A549 (cell line): ENCODE data around the gene PDE4D. TPM values are rescaled to one million over a fixed set of nuclear protein-coding genes. Genes with fewer than 3 reads are reported as not detected.

Experiments used
- ATAC-seq, 2 experiments: fragments of 200-7000 bp in 1 of 2; fragments of >200 bp in 1 of 2; cut with Nextera tagmentation in 1 of 2; cut with Tn5 transposase in 1 of 2; 3 replicates each; pipeline versions ENCODE4 v1.8.0 to v1.9.1; 2018 to 2020; ENCODE audit warnings: mild to moderate bottlenecking in 1 of 2, moderate library complexity in 1 of 2
- CTCF ChIA-PET: fragments of 300-600 bp; sonication (Branson Sonifier 250); formaldehyde crosslinking; extraction: SDS; loops from one replicate; lab custom pipeline; 2021; ENCODE audit warnings: antibody characterized with exemption, inconsistent platforms; lab: Yijun Ruan, JAX
- POLR2A ChIA-PET: fragments of 350-600 bp; formaldehyde crosslinking; extraction: SDS; loops from one replicate; lab custom pipeline; 2021; ENCODE audit warnings: antibody characterized with exemption, inconsistent platforms; lab: Yijun Ruan, JAX
- DNase-seq, 2 experiments: peaks; one replicate each; pipeline versions ENCODE4 v3.0.0 to v3.0.0-alpha.2; 2011 to 2016; ENCODE audit warnings: low read depth in 1 of 2, low spot score in 1 of 2
- FAIRE-seq: peaks from 2 replicates; lab custom pipeline; 2011; peaks lifted over from hg19 to GRCh38; lab: Jason Lieb, UNC
- H3K27ac ChIP-seq, 2 experiments: fragments of >200 bp; sonication (Bioruptor Twin); formaldehyde crosslinking; 3 replicates each; pipeline ENCODE4 v1.5.1; 2016 to 2017
- H3K4me1 ChIP-seq: fragments of >200 bp; sonication (Bioruptor Twin); formaldehyde crosslinking; 3 replicates; pipeline ENCODE4 v1.6.1; 2016
- H3K4me2 ChIP-seq: fragments of >200 bp; sonication (Bioruptor Twin); formaldehyde crosslinking; 3 replicates; pipeline ENCODE4 v1.6.1; 2016
- H3K4me3 ChIP-seq: fragments of >200 bp; sonication (Bioruptor Twin); formaldehyde crosslinking; 3 replicates; pipeline ENCODE4 v1.5.1; 2016
- H3K9me3 ChIP-seq: fragments of >200 bp; sonication (Bioruptor Twin); formaldehyde crosslinking; 3 replicates; pipeline ENCODE4 v1.6.1; 2016
- CBX2 ChIP-seq: fragments of 200-600 bp; sonication (generic); IDR thresholded peaks from 2 replicates; pipeline ENCODE4 v1.6.1; 2016; ENCODE audit warnings: low read depth, mild to moderate bottlenecking, borderline replicate concordance
- CBX8 ChIP-seq: fragments of 200-600 bp; sonication (generic); IDR thresholded peaks from 2 replicates; pipeline ENCODE4 v1.6.1; 2016
- CEBPB ChIP-seq, 2 experiments: fragments of >200 bp in 1 of 2; sonication (Bioruptor Twin) in 1 of 2; formaldehyde crosslinking in 1 of 2; IDR thresholded peaks; 2 replicates each; pipeline ENCODE4 v1.6.1; 2012 to 2016
- CHD4 ChIP-seq: fragments of 200-600 bp; sonication (generic); IDR thresholded peaks from 2 replicates; pipeline ENCODE4 v1.6.1; 2016; ENCODE audit warnings: antibody characterized with exemption, mild to moderate bottlenecking, borderline replicate concordance
- EHMT2 ChIP-seq: fragments of 200-600 bp; sonication (generic); IDR thresholded peaks from 2 replicates; pipeline ENCODE4 v1.6.1; 2016; ENCODE audit warnings: antibody characterized with exemption, low read depth, mild to moderate bottlenecking, moderate library complexity
- EP300 ChIP-seq, 2 experiments: fragments of >200 bp; sonication (Bioruptor Twin); formaldehyde crosslinking; IDR thresholded peaks; 2 replicates in 1 of 2; 3 replicates in 1 of 2; pipeline ENCODE4 v1.6.1; 2016 to 2017
- ESRRA ChIP-seq: fragments of 150-350 bp; IDR thresholded peaks from 2 replicates; pipeline ENCODE4 v1.6.1; 2014; ENCODE audit warnings: mild to moderate bottlenecking, low read length, borderline replicate concordance
- FOSB ChIP-seq: fragments of 250-450 bp; sonication (Bioruptor Pico); IDR thresholded peaks from 2 replicates; pipeline ENCODE4 v1.5.0; 2020; ENCODE audit warnings: mild to moderate bottlenecking, moderate library complexity
- FOSL2 ChIP-seq, 2 experiments: fragments of 450-650 bp in 1 of 2; fragments of >200 bp in 1 of 2; sonication (Bioruptor Twin) in 1 of 2; formaldehyde crosslinking; IDR thresholded peaks; 2 replicates each; pipeline versions ENCODE4 v1.5.0 to v1.6.1; 2016 to 2020; ENCODE audit warnings: mild to moderate bottlenecking in 1 of 2, moderate library complexity in 1 of 2
- FOXS1 ChIP-seq: fragments of 250-450 bp; sonication (Bioruptor Pico); IDR thresholded peaks from 2 replicates; pipeline ENCODE4 v1.5.0; 2020; ENCODE audit warnings: mild to moderate bottlenecking, moderate library complexity
- GATA3 ChIP-seq: IDR thresholded peaks from 2 replicates; pipeline ENCODE4 v1.6.1; 2012; ENCODE audit warnings: borderline replicate concordance
- HOXB13 ChIP-seq: fragments of 250-450 bp; sonication (Bioruptor Pico); IDR thresholded peaks from 2 replicates; pipeline ENCODE4 v1.5.0; 2020; ENCODE audit warnings: low read depth, mild to moderate bottlenecking, moderate library complexity
- HOXB5 ChIP-seq: fragments of 250-450 bp; sonication (Bioruptor Pico); IDR thresholded peaks from 2 replicates; pipeline ENCODE4 v1.5.0; 2020; ENCODE audit warnings: mild to moderate bottlenecking, moderate library complexity
- JUN ChIP-seq, 2 experiments: fragments of >200 bp; sonication (Bioruptor Twin); formaldehyde crosslinking; IDR thresholded peaks; 2 replicates in 1 of 2; 3 replicates in 1 of 2; pipeline ENCODE4 v1.6.1; 2016 to 2017
- KDM1A ChIP-seq: fragments of 200-600 bp; sonication (generic); IDR thresholded peaks from 2 replicates; pipeline ENCODE4 v1.6.1; 2016; ENCODE audit warnings: low read depth, mild to moderate bottlenecking
- NPAS2 ChIP-seq: fragments of 250-450 bp; sonication (Bioruptor Pico); IDR thresholded peaks from 2 replicates; pipeline ENCODE4 v1.8.0; 2022; ENCODE audit warnings: mild to moderate bottlenecking, moderate library complexity, borderline replicate concordance
- PHF8 ChIP-seq: fragments of 200-600 bp; sonication (generic); IDR thresholded peaks from 2 replicates; pipeline ENCODE4 v1.6.1; 2016; ENCODE audit warnings: low read depth, mild to moderate bottlenecking, antibody characterized with exemption, moderate library complexity, borderline replicate concordance
- POLR2A ChIP-seq: IDR thresholded peaks from 2 replicates; pipeline ENCODE4 v1.6.1; 2012; ENCODE audit warnings: mild to moderate bottlenecking, low read length
- POLR2AphosphoS2 ChIP-seq: conservative IDR thresholded peaks from 2 replicates; pipeline ENCODE4 v1.6.1; 2012; ENCODE audit warnings: low read length, improper control_type of control experiment, inconsistent platforms
- RAD21 ChIP-seq, 2 experiments: fragments of >200 bp in 1 of 2; sonication (Bioruptor Twin) in 1 of 2; formaldehyde crosslinking in 1 of 2; IDR thresholded peaks in 1 of 2; conservative IDR thresholded peaks in 1 of 2; 2 replicates in 1 of 2; 3 replicates in 1 of 2; pipeline ENCODE4 v1.6.1; 2012 to 2018; ENCODE audit warnings: inconsistent platforms in 1 of 2
- SMC3 ChIP-seq: fragments of >200 bp; sonication (Bioruptor Twin); formaldehyde crosslinking; IDR thresholded peaks from 3 replicates; pipeline ENCODE4 v1.6.1; 2018; ENCODE audit warnings: inconsistent platforms
- TP53 ChIP-seq: fragments of 250-450 bp; sonication (Bioruptor Pico); IDR thresholded peaks from 2 replicates; pipeline ENCODE4 v1.5.0; 2021; ENCODE audit warnings: mild to moderate bottlenecking, moderate library complexity
- ZNF302 ChIP-seq: fragments of 250-450 bp; sonication (Bioruptor Pico); IDR thresholded peaks from 2 replicates; pipeline ENCODE4 v1.9.0; 2021; ENCODE audit warnings: inconsistent platforms, mild to moderate bottlenecking, moderate library complexity
- ZSCAN20 ChIP-seq: fragments of 250-450 bp; sonication (Bioruptor Pico); IDR thresholded peaks from 2 replicates; pipeline ENCODE4 v1.8.0; 2022; ENCODE audit warnings: mild to moderate bottlenecking, moderate library complexity
- WGBS: methylation state at CpG from one replicate; pipeline ENCODE4 v1.1.6; 2017; ENCODE audit errors: missing lambda C conversion rate; 5-methylcytosine and 5-hydroxymethylcytosine counted together
- polyA plus RNA-seq, 4 experiments: library from polyadenylated mRNA; depleted of rRNA in 3 of 4; stranded (reverse); fragments of >200 nt; fragmentation: RNase III in 1 of 4; extraction: RNeasy Plus Mini Kit Qiagen cat#74134 plus additional on column Dnase treatment in 1 of 4; gene quantifications; 2 replicates in 3 of 4; 3 replicates in 1 of 4; pipeline ENCODE4 v1.2.3, GENCODE V29; 2011 to 2017
- TF ChIP-seq, protein P1 (sequence below): fragments of 250-450 bp; sonication (Bioruptor Pico); IDR thresholded peaks from 2 replicates; pipeline ENCODE4 v1.5.0; 2021; ENCODE audit warnings: mild to moderate bottlenecking, moderate library complexity, borderline replicate concordance
- TF ChIP-seq, protein P2 (sequence below): fragments of 450-650 bp; IDR thresholded peaks from 2 replicates; pipeline ENCODE4 v1.6.1; 2014; ENCODE audit warnings: antibody characterized with exemption
- TF ChIP-seq, protein P3 (sequence below): IDR thresholded peaks from 2 replicates; pipeline ENCODE4 v1.6.1; 2012
- TF ChIP-seq, protein P4 (sequence below): IDR thresholded peaks from 2 replicates; pipeline ENCODE4 v1.6.1; 2012

PDE4D gene
- polyA plus RNA-seq, 2 of the 4 experiments (the other 2 are of a cell fraction): 74.0 to 213 TPM

DNA sequence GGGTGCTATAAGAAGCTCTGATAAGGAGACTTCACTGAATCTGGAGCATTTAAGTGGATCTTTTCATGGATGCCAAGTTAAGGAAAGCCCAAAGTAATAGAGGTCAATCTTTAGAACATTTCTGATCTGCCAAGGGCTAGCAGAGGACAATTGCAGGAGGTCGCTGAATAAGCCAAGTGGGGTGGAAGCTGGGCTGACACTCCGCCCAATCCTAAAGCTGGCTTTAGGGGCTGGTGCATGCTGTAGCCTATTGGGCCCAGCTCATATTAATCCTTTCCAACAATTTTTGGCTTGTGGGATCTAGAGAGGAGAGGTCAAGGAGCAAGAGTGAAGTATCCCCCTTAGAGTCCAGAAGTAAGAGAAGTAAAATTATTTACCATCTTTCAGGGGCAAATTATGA lies 784.1 kb downstream of the PDE4D start (continued):
- TF ChIP-seq EHMT2 (no peak), CHD4 (no peak), PHF8 (no peak), CBX2 (no peak)

DNA sequence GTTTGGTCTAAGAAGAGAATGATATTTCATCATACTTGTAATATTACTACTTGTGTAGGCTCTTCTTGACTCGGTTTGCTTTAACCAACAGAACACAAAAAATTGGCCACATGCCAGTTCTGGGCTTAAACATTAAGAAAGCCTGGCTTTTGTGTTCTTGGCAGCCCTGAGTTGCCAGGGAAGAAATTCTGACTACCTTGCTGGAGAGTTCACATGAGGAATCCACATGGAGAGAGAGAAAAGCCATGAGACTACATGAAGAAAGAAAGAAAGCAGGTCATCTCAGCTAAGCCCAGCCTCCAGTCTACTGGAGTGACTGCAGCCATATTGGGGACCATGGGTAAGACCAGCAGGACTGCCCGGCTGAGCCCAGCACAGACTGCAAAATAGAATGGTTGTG lies 785.8 kb downstream of the PDE4D start:
- Histone ChIP-seq H3K27ac (peak overlapping the region; percentile 93 to 98), H3K4me1 (peaks cover 93% of the 10 kb centered on the region), H3K4me2 (peak overlapping the region; percentile 65), H3K9me3 (no peaks in the 10 kb centered on the region), H3K4me3 (no peak overlapping the region)
- ChIA-PET CTCF (interaction anchor here (0.8 to 2.3 kb wide), 3 partner anchors 10 to 19 kb away, joined by 3 to 8 read pairs (median 4); no protein-coding TSS in a partner anchor), POLR2A (no interaction called here)
- TF ChIP-seq SMC3: no peak
- no peak for TF ChIP-seq POLR2A
- peak in 1 of 2 experiments; percentile 77; a peak in 3 of 5 replicates for TF ChIP-seq JUN (IDR thresholded peaks at IDR 0.05)
- no peak for TF ChIP-seq CBX2
- no peak for TF ChIP-seq FOSB
- TF ChIP-seq POLR2AphosphoS2: no peak
- TF ChIP-seq, protein P1, sequence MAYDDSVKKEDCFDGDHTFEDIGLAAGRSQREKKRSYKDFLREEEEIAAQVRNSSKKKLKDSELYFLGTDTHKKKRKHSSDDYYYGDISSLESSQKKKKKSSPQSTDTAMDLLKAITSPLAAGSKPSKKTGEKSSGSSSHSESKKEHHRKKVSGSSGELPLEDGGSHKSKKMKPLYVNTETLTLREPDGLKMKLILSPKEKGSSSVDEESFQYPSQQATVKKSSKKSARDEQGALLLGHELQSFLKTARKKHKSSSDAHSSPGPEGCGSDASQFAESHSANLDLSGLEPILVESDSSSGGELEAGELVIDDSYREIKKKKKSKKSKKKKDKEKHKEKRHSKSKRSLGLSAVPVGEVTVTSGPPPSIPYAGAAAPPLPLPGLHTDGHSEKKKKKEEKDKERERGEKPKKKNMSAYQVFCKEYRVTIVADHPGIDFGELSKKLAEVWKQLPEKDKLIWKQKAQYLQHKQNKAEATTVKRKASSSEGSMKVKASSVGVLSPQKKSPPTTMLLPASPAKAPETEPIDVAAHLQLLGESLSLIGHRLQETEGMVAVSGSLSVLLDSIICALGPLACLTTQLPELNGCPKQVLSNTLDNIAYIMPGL (CRISPR knock-in tag): no peak
- no peak for TF ChIP-seq NPAS2 (CRISPR knock-in tag)
- TF ChIP-seq CEBPB (IDR thresholded peaks at IDR 0.05): peak in 1 of 2 experiments; percentile 45; a peak in 1 of 4 replicates
- no peak for TF ChIP-seq CBX8
- no peak for TF ChIP-seq TP53 (CRISPR knock-in tag)
- TF ChIP-seq EP300 (IDR thresholded peaks at IDR 0.05): 0 out of 5 replicates have a peak, but pooled peaks of 1 of the 2 experiments have one; percentile 17
- TF ChIP-seq, protein P2, sequence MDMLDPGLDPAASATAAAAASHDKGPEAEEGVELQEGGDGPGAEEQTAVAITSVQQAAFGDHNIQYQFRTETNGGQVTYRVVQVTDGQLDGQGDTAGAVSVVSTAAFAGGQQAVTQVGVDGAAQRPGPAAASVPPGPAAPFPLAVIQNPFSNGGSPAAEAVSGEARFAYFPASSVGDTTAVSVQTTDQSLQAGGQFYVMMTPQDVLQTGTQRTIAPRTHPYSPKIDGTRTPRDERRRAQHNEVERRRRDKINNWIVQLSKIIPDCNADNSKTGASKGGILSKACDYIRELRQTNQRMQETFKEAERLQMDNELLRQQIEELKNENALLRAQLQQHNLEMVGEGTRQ: no peak
- no peak for TF ChIP-seq ESRRA
- TF ChIP-seq EHMT2: peak; percentile 69
- peak; percentile 86 for TF ChIP-seq HOXB13 (CRISPR knock-in tag)
- TF ChIP-seq ZSCAN20 (CRISPR knock-in tag): no peak
- WGBS: 36% methylated on average over 2 of the region's 2 CpGs
- peak in 1 of 2 experiments; percentile 89 for DNase-seq
- ATAC-seq: peak; percentile 35 to 58; a peak in 5 of 6 replicates
- no peak for FAIRE-seq

DNA sequence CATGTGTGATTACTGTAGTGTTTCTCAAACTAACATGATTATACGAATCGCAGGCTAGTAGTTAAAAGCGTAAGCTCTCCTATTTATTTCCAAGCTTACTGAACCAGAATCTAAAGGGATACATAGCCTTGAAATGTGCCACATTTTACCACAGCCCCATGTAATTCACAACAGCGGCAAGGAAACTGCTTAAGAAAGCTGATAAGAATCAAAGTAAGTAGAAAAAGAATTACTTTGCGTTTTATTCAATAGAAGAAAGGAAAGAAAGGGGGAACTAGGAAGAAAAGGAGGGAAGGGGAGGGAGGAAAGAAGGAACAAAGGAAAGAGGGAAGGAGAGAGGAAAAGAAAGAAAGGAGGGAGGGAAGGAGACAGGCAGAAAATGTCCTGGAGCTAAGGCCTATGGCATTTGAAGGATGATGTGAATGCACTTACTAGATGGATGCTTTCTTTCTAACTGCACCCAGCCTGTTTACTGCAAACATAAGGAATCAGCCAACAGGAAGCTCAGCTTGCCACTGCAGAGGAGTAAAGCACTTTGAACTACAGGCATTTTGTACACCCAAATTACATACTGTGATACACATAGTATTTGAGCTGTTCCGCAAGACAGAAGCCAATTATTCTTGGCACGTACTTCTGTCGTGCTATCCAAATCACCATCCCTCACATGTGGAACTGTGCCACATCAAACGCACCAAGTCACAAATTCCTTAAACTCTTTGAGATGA lies 789.0 kb downstream of the PDE4D start:
- Histone ChIP-seq H3K4me1 (peaks cover 99% of the 10 kb centered on the region), H3K27ac (peak overlapping the region; percentile 93 to 98), H3K4me3 (peak overlapping the region; percentile 10; the same call in 1 of the 3 replicates), H3K4me2 (peak overlapping the region; percentile 65), H3K9me3 (no peaks in the 10 kb centered on the region)
- ChIA-PET CTCF (interaction anchor here (0.6 to 2.0 kb wide), 5 partner anchors 10 to 70 kb away, joined by 3 to 9 read pairs (median 4); no protein-coding TSS in a partner anchor), POLR2A (interaction anchor here (1.0 to 1.7 kb wide), 5 partner anchors 20 to 68 kb away, joined by 3 to 9 read pairs (median 4); no protein-coding TSS in a partner anchor)
- peak in 1 of 2 experiments; percentile 93 for DNase-seq
- peak; percentile 65 to 76 for ATAC-seq
- WGBS: 11% methylated on average over 9 of the region's 9 CpGs
- FAIRE-seq: peak; percentile 99
- TF ChIP-seq HOXB13 (CRISPR knock-in tag) (peak; percentile 84; the same call in 1 of the 2 replicates), FOSL2 (IDR thresholded peaks at IDR 0.05) (0 out of 2 replicates have a peak, but pooled peaks have one; percentile 7), FOSL2 (CRISPR knock-in tag; IDR thresholded peaks at IDR 0.05) (0 out of 2 replicates have a peak, but pooled peaks have one; percentile 3), FOXS1 (no peak), EP300 (IDR thresholded peaks at IDR 0.05) (peak; percentile 81 to 96; a peak in 4 of 5 replicates), FOSB (no peak), RAD21 (conservative IDR thresholded peaks at IDR 0.05 in 1 of 2, IDR thresholded peaks at IDR 0.05 in 1 of 2) (peak; percentile 5 to 37; a peak in 3 of 5 replicates), GATA3 (peak; percentile 92), CEBPB (IDR thresholded peaks at IDR 0.05) (peak; percentile 26 to 78; a peak in 3 of 4 replicates), ZSCAN20 (CRISPR knock-in tag) (no peak), KDM1A (no peak), HOXB5 (0 out of 2 replicates have a peak, but pooled peaks have one; percentile 45), JUN (IDR thresholded peaks at IDR 0.05) (peak; percentile 89 to 92), ZNF302 (CRISPR knock-in tag) (peak; percentile 82; the same call in 1 of the 2 replicates)
- TF ChIP-seq, protein P1 (CRISPR knock-in tag): no peak
- TF ChIP-seq, protein P3, sequence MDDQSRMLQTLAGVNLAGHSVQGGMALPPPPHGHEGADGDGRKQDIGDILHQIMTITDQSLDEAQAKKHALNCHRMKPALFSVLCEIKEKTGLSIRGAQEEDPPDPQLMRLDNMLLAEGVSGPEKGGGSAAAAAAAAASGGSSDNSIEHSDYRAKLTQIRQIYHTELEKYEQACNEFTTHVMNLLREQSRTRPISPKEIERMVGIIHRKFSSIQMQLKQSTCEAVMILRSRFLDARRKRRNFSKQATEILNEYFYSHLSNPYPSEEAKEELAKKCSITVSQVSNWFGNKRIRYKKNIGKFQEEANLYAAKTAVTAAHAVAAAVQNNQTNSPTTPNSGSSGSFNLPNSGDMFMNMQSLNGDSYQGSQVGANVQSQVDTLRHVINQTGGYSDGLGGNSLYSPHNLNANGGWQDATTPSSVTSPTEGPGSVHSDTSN: no peak
- TF ChIP-seq, protein P4, sequence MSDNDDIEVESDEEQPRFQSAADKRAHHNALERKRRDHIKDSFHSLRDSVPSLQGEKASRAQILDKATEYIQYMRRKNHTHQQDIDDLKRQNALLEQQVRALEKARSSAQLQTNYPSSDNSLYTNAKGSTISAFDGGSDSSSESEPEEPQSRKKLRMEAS: peak; percentile 60; the same call in 1 of the 2 replicates
